ENCODE measurements around the gene OR5A2.
A peak's percentile ranks its signal among the peaks of the same experiment; 100 is the strongest.

- TF ChIP-seq CTCF (IDR thresholded peaks at IDR 0.05): peak; percentile 11 to 40 (median 30)
- no peak for TF ChIP-seq POLR2A (IDR thresholded peaks at IDR 0.05)
Measured at GRCh38 chr11:59401262-59401552, 25.0 kb downstream of the OR5A2 start.
